K562 (cell line): ENCODE data around the gene BANP. TPM values are rescaled to one million over a fixed set of nuclear protein-coding genes. Genes with fewer than 3 reads are reported as not detected.

ENCODE experiments used
- ATAC-seq: fragments of 200-7000 bp; cut with Tn5 transposase; 3 replicates; pipeline ENCODE4 v1.9.1; 2020; ENCODE audit warnings: moderate library complexity
- BruUV-seq: library from RNA; stranded (reverse); fragments of 400-500 nt; replicated peaks from 2 replicates; lab custom pipeline; 2021; lab: Mats Ljungman, UMichigan
- CTCF ChIA-PET: fragments of 300-600 bp; formaldehyde crosslinking; extraction: SDS; loops from one replicate; lab custom pipeline; 2021; ENCODE audit warnings: low intra/inter-chr PET ratio; lab: Yijun Ruan, JAX
- POLR2A ChIA-PET: fragments of 300-600, 350-650 bp; sonication (Branson Sonifier 250); formaldehyde crosslinking; extraction: SDS; loops from one replicate; lab custom pipeline; 2021; ENCODE audit warnings: antibody characterized with exemption, inconsistent platforms; lab: Yijun Ruan, JAX
- DNase-seq, 4 experiments: peaks; one replicate each; pipeline versions ENCODE4 v3.0.0 to v3.0.0-alpha.2; 2011 to 2018; ENCODE audit warnings: low spot score in 3 of 4, mixed read lengths in 3 of 4; ENCODE audit errors: extremely low read depth in 1 of 4
- FAIRE-seq: peaks from 2 replicates; lab custom pipeline; 2011; peaks lifted over from hg19 to GRCh38; lab: Jason Lieb, UNC
- H2AFZ ChIP-seq: 2 replicates; pipeline ENCODE4 v1.6.0; 2011; ENCODE audit warnings: low read depth, low read length, control low read depth, inconsistent platforms
- H3K27ac ChIP-seq: fragments of 200-600 bp; 3 replicates; pipeline ENCODE4 v1.8.0; 2011; ENCODE audit warnings: low read depth, mild to moderate bottlenecking, control low read depth, inconsistent platforms, low read length, moderate library complexity, mixed read lengths; ENCODE audit errors: extremely low read depth
- H3K27me3 ChIP-seq, 2 experiments: fragments of 300-600 bp in 1 of 2; 2 replicates in 1 of 2; 3 replicates in 1 of 2; pipeline versions ENCODE4 v1.6.0 to v1.8.0; 2011; ENCODE audit warnings: inconsistent platforms in 2 of 2, low read length in 2 of 2, mild to moderate bottlenecking in 1 of 2, mixed read lengths in 1 of 2, moderate library complexity in 1 of 2; ENCODE audit not compliant: control insufficient read depth in 2 of 2, insufficient read depth in 2 of 2
- H3K36me3 ChIP-seq: fragments of 300-600 bp; 3 replicates; pipeline ENCODE4 v1.8.0; 2011; ENCODE audit warnings: mild to moderate bottlenecking, low read length, inconsistent platforms; ENCODE audit not compliant: control insufficient read depth, insufficient read depth
- H3K4me1 ChIP-seq, 2 experiments: fragments of 200-600 bp in 1 of 2; replicated peaks in 1 of 2; 2 replicates in 1 of 2; 3 replicates in 1 of 2; pipeline versions ENCODE4 v1.5.1 to v1.8.0; 2011; ENCODE audit warnings: inconsistent platforms in 2 of 2, low read length in 2 of 2, mild to moderate bottlenecking in 1 of 2, mixed read lengths in 1 of 2, moderate library complexity in 1 of 2; ENCODE audit not compliant: control insufficient read depth in 2 of 2, insufficient read depth in 2 of 2
- H3K4me2 ChIP-seq: 2 replicates; pipeline ENCODE4 v1.6.1; 2011; ENCODE audit warnings: low read length, control low read depth, inconsistent platforms, mixed read lengths; ENCODE audit not compliant: insufficient read depth
- H3K4me3 ChIP-seq: fragments of 200-600 bp; sonication (generic), shearing (Covaris generic); 2 replicates; pipeline ENCODE4 v1.5.1; 2016; ENCODE audit warnings: control low read depth, inconsistent platforms
- H3K79me2 ChIP-seq: fragments of 200-600 bp; 3 replicates; pipeline ENCODE4 v1.8.0; 2011; ENCODE audit warnings: low read length, inconsistent platforms; ENCODE audit not compliant: control insufficient read depth, insufficient read depth
- H3K9ac ChIP-seq, 2 experiments: 2 replicates each; pipeline versions ENCODE4 v1.6.0 to v1.6.1; 2011; ENCODE audit warnings: low read depth in 2 of 2, low read length in 2 of 2, control low read depth in 1 of 2, inconsistent platforms in 1 of 2, mild to moderate bottlenecking in 1 of 2, mixed read lengths in 1 of 2; ENCODE audit not compliant: insufficient read depth in 1 of 2
- H3K9me1 ChIP-seq: one replicate; pipeline ENCODE4 v1.6.0; 2011; ENCODE audit warnings: inconsistent platforms, mild to moderate bottlenecking, low read length, moderate library complexity; ENCODE audit not compliant: control insufficient read depth, insufficient read depth
- H3K9me3 ChIP-seq: replicated peaks from 2 replicates; pipeline ENCODE4 v1.5.1; 2011; ENCODE audit warnings: low read depth, low read length, inconsistent platforms; ENCODE audit not compliant: control insufficient read depth, insufficient read depth
- H4K20me1 ChIP-seq: replicated peaks from 2 replicates; pipeline ENCODE4 v1.6.1; 2011; ENCODE audit warnings: low read length, inconsistent platforms, mixed read lengths; ENCODE audit not compliant: control insufficient read depth, insufficient read depth
- ARID2 ChIP-seq: fragments of 450-650 bp; IDR thresholded peaks from 2 replicates; pipeline ENCODE4 v1.6.1; 2017; ENCODE audit warnings: antibody characterized with exemption, mild to moderate bottlenecking
- CBFA2T3 ChIP-seq: fragments of 450-650 bp; IDR thresholded peaks from 2 replicates; pipeline ENCODE4 v1.6.1; 2017
- ETV6 ChIP-seq, 3 experiments: fragments of 150-350 bp in 1 of 3; sonication (generic) in 1 of 3; formaldehyde crosslinking in 1 of 3; IDR thresholded peaks; 2 replicates each; pipeline versions ENCODE4 v1.6.1 to v1.8.0; 2014 to 2022; ENCODE audit warnings: borderline replicate concordance in 2 of 3, low read depth in 2 of 3, antibody characterized with exemption in 1 of 3, low read length in 1 of 3, mild to moderate bottlenecking in 1 of 3, missing genetic modification reagents in 1 of 3
- FOXK2 ChIP-seq, 2 experiments: fragments of 450-650 bp; IDR thresholded peaks in 1 of 2; conservative IDR thresholded peaks in 1 of 2; 2 replicates each; pipeline ENCODE4 v1.6.1; 2016; ENCODE audit warnings: low read depth in 2 of 2, mild to moderate bottlenecking in 1 of 2
- HDAC3 ChIP-seq: fragments of 450-650 bp; IDR thresholded peaks from 2 replicates; pipeline ENCODE4 v1.6.1; 2018; ENCODE audit warnings: borderline replicate concordance, mild to moderate bottlenecking, moderate library complexity; ENCODE audit not compliant: partially characterized antibody
- KDM1A ChIP-seq, 2 experiments: fragments of 450-650 bp; IDR thresholded peaks; 2 replicates each; pipeline ENCODE4 v1.6.1; 2016; ENCODE audit warnings: mild to moderate bottlenecking in 2 of 2
- KLF13 ChIP-seq: fragments of 450-650 bp; IDR thresholded peaks from 2 replicates; pipeline ENCODE4 v1.6.1; 2016; ENCODE audit warnings: missing genetic modification characterization, low read depth, mild to moderate bottlenecking, missing compliant biosample characterization, moderate library complexity, borderline replicate concordance
- MAX ChIP-seq: sonication (generic); formaldehyde crosslinking; IDR thresholded peaks from 2 replicates; pipeline ENCODE4 v1.9.0; 2022; ENCODE audit warnings: mild to moderate bottlenecking, missing genetic modification reagents
- MEF2A ChIP-seq: IDR thresholded peaks from 2 replicates; pipeline ENCODE4 v1.6.1; 2011; ENCODE audit warnings: low read depth, mild to moderate bottlenecking, low read length, moderate library complexity; ENCODE audit not compliant: control insufficient read depth
- MTF1 ChIP-seq: fragments of 250-450 bp; sonication (Bioruptor Pico); IDR thresholded peaks from 2 replicates; pipeline ENCODE4 v1.9.0; 2021; ENCODE audit warnings: moderate library complexity, mild to moderate bottlenecking, inconsistent platforms, borderline replicate concordance
- NCOA1 ChIP-seq: fragments of 450-650 bp; IDR thresholded peaks from 2 replicates; pipeline ENCODE4 v1.6.1; 2016; ENCODE audit warnings: low read depth
- NFE2 ChIP-seq: IDR thresholded peaks from 2 replicates; pipeline ENCODE4 v1.6.1; 2014; ENCODE audit warnings: antibody characterized with exemption, low read depth
- NR1H2 ChIP-seq: sonication (generic); formaldehyde crosslinking; IDR thresholded peaks from 2 replicates; pipeline ENCODE4 v1.4.0; 2020; ENCODE audit warnings: mild to moderate bottlenecking, missing genetic modification reagents
- NR2C2 ChIP-seq, 2 experiments: fragments of 200-800 bp in 1 of 2; sonication (Bioruptor generic) in 1 of 2; sonication (generic) in 1 of 2; formaldehyde crosslinking in 1 of 2; IDR thresholded peaks; 2 replicates each; pipeline versions ENCODE4 v1.6.1 to v1.8.0; 2016 to 2022; ENCODE audit warnings: mild to moderate bottlenecking in 1 of 2, missing compliant biosample characterization in 1 of 2, missing genetic modification characterization in 1 of 2, missing genetic modification reagents in 1 of 2
- POLR3G ChIP-seq: IDR thresholded peaks from 2 replicates; pipeline ENCODE4 v1.6.1; 2011; ENCODE audit not compliant: insufficient read length, insufficient replicate concordance; ENCODE audit errors: extremely low read depth
- PTTG1 ChIP-seq: fragments of 450-650 bp; IDR thresholded peaks from 2 replicates; pipeline ENCODE4 v1.6.1; 2016; ENCODE audit warnings: low read depth, mild to moderate bottlenecking, missing genetic modification characterization, missing compliant biosample characterization
- RAD51 ChIP-seq: fragments of 450-650 bp; IDR thresholded peaks from 2 replicates; pipeline ENCODE4 v1.7.1; 2016; ENCODE audit warnings: low read depth, mild to moderate bottlenecking, borderline replicate concordance
- RBM17 ChIP-seq: fragments of 200-400 bp; formaldehyde crosslinking; IDR thresholded peaks from 2 replicates; pipeline ENCODE4 v1.6.1; 2017; ENCODE audit warnings: low read depth, mild to moderate bottlenecking, low read length, borderline replicate concordance
- TAF9B ChIP-seq: fragments of 450-650 bp; IDR thresholded peaks from 2 replicates; pipeline ENCODE4 v1.6.1; 2018; ENCODE audit warnings: mild to moderate bottlenecking; ENCODE audit not compliant: partially characterized antibody
- TCF3 ChIP-seq: sonication (generic); formaldehyde crosslinking; IDR thresholded peaks from 2 replicates; pipeline ENCODE4 v1.4.0; 2020; ENCODE audit warnings: mild to moderate bottlenecking, missing genetic modification reagents
- XRCC5 ChIP-seq: fragments of 200-400 bp; formaldehyde crosslinking; IDR thresholded peaks from 2 replicates; pipeline ENCODE4 v1.6.1; 2017; ENCODE audit warnings: low read depth, mild to moderate bottlenecking, low read length
- ZBED1 ChIP-seq: IDR thresholded peaks from 2 replicates; pipeline ENCODE4 v1.6.1; 2014
- ZNF263 ChIP-seq: sonication (generic); formaldehyde crosslinking; IDR thresholded peaks from 2 replicates; pipeline ENCODE4 v1.8.0; 2022; ENCODE audit warnings: mild to moderate bottlenecking, missing genetic modification reagents, borderline replicate concordance
- ZNF717 ChIP-seq: fragments of 250-450 bp; sonication (Bioruptor Pico); IDR thresholded peaks from 2 replicates; pipeline ENCODE4 v1.5.0; 2021
- ZNF780A ChIP-seq: fragments of 250-450 bp; sonication (Bioruptor Pico); IDR thresholded peaks from 2 replicates; pipeline ENCODE4 v1.5.0; 2021; ENCODE audit warnings: mild to moderate bottlenecking
- ZZZ3 ChIP-seq: fragments of 450-650 bp; IDR thresholded peaks from 2 replicates; pipeline ENCODE4 v1.6.1; 2016; ENCODE audit warnings: antibody characterized with exemption, mild to moderate bottlenecking, moderate library complexity
- WGBS: fragments of 100-300 bp; shearing (Covaris generic); methylation state at CpG from one replicate; pipeline ENCODE4 v1.1.6; 2016; ENCODE audit warnings: low coverage, mixed read lengths; ENCODE audit not compliant: insufficient coverage; ENCODE audit errors: missing lambda C conversion rate; 5-methylcytosine and 5-hydroxymethylcytosine counted together
- in situ Hi-C: fragments of 300-500 bp; cut with MboI; formaldehyde crosslinking; loops from 4 replicates; pipeline ENCODE4 v1.15.0; 2018; ENCODE audit warnings: inconsistent platforms, mixed read lengths
- intact Hi-C: fragments of 100-400 bp; cut with micrococcal nuclease; formaldehyde crosslinking; loops from 2 replicates; pipeline ENCODE4 v1.14.2; 2022
- polyA plus RNA-seq, 8 experiments: library from polyadenylated mRNA; depleted of rRNA in 4 of 8; stranded (reverse) in 5 of 8; unstranded in 3 of 8; fragments of >200 nt; fragmentation: Nextera tagmentation in 2 of 8; fragmentation: Illumina TruSeq in 1 of 8; extraction: Ambion mirVana in 2 of 8; extraction: Trizol in 1 of 8; gene quantifications; 2 replicates each; pipeline versions ENCODE4 v1.2.1 to v1.2.3, GENCODE V29; 2011 to 2014; ENCODE audit warnings: inconsistent platforms in 1 of 8, missing spikeins in 1 of 8
- total RNA-seq, 7 experiments: library from RNA; depleted of rRNA in 6 of 7; stranded (reverse); fragments of >200 nt in 6 of 7; fragmentation: Illumina TruSeq in 2 of 7; extraction: Trizol in 2 of 7; gene quantifications; 2 replicates each; pipeline versions ENCODE4 v1.2.1 to v1.2.3, GENCODE V29; 2011 to 2021; ENCODE audit warnings: low replicate concordance in 1 of 7

Gene BANP
- total and polyA plus RNA-seq, 9 of the 15 experiments (the other 6 are each of a cell fraction or from before 2014, with no cell fraction given): 4.6 to 22.1 (median 15.6) TPM

GRCh38 chr16:87917503-87917902 is 33.7 kb upstream of the BANP start:
- no peak overlapping the region for H3K27ac ChIP-seq
- ATAC-seq (no peak), DNase-seq (no peak), FAIRE-seq (peak; percentile 59)
- peaks cover 0 to 30% of the 10 kb centered on the region in 2 experiments; a peak in 3 of 5 replicates for H3K27me3 ChIP-seq
- H3K4me1 ChIP-seq: peaks cover 10 to 36% of the 10 kb centered on the region in 2 experiments; a peak in 4 of 5 replicates
- no peak overlapping the region for H3K9ac ChIP-seq
- H3K36me3 ChIP-seq: no peaks in the 10 kb centered on the region
- BruUV-seq: no TSS peak
- intact Hi-C loops (no loop called here), in situ Hi-C loops (no loop called here)
- H4K20me1 ChIP-seq: no peaks in the 10 kb centered on the region
- no peak overlapping the region for H3K4me2 ChIP-seq
- WGBS: 56% methylated on average over 8 of the region's 9 CpGs
- H3K4me3 ChIP-seq: no peak overlapping the region
- H3K9me3 ChIP-seq: no peaks in the 10 kb centered on the region
- ChIA-PET CTCF (no interaction called here), POLR2A (no interaction called here)
- no peak overlapping the region for H2AFZ ChIP-seq
- no peaks in the 10 kb centered on the region for H3K79me2 ChIP-seq
- no peaks in the 10 kb centered on the region for H3K9me1 ChIP-seq
- TF ChIP-seq POLR3G (no peak), TAF9B (no peak), KLF13 (tag) (no peak), ZNF263 (no peak), FOXK2 (conservative IDR thresholded peaks at IDR 0.05 in 1 of 2, IDR thresholded peaks at IDR 0.05 in 1 of 2; ENCODE audit: low read depth in 2 of 2) (no peak), MAX (CRISPR knock-in tag) (peak; percentile 63; the same call in 1 of the 2 replicates), CBFA2T3 (0 out of 2 replicates have a peak, but pooled peaks have one; percentile 3), PTTG1 (no peak), NR1H2 (CRISPR knock-in tag) (no peak), MTF1 (CRISPR knock-in tag) (no peak), NFE2 (no peak), RAD51 (no peak), ETV6 (IDR thresholded peaks at IDR 0.05; ENCODE audit: borderline replicate concordance in 1 of 2, low read depth in 2 of 2, low read length in 1 of 2) (no peak), ETV6 (CRISPR knock-in tag; IDR thresholded peaks at IDR 0.05; ENCODE audit: borderline replicate concordance) (no peak), RBM17 (no peak), NR2C2 (CRISPR knock-in tag; IDR thresholded peaks at IDR 0.05) (no peak), NR2C2 (tag; IDR thresholded peaks at IDR 0.05) (no peak), ZNF780A (no peak), TCF3 (CRISPR knock-in tag) (no peak), HDAC3 (no peak), KDM1A (IDR thresholded peaks at IDR 0.05) (peak in 1 of 2 experiments; percentile 93; a peak in 2 of 4 replicates), NCOA1 (no peak), ZNF717 (CRISPR knock-in tag) (no peak), ZZZ3 (no peak), ZBED1 (no peak), XRCC5 (no peak), ARID2 (peak; percentile 33; the same call in 1 of the 2 replicates), MEF2A (no peak)
